Measurements from ENCODE around the gene NOL11.

DNA sequence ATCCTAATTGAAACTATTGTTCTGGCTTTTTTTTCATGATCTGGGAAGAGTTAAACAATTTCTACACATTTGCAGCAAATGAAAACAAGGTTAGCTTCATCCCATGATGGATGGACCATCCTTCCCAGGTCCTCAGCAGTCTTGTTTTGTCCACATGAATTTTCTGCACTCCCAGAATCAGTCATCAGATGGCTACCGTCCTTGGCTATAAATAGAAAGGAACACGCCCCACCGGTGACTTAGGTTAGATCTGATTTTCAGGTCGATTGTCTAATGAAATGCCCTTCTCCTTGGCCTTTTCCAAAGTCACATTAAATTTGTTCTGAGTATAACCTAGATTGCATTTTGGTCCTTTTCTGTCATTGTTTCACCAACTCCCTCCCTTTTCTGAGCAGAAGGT lies 41.4 kb upstream of the NOL11 start:
- TF ChIP-seq CTCF (conservative IDR thresholded peaks at IDR 0.05; ENCODE audit: low read length) = no peak
- TF ChIP-seq EZH2phosphoT487 (IDR thresholded peaks at IDR 0.05; ENCODE audit: borderline replicate concordance, low read depth, low read length) = no peak
